Natural killer cell treated with Interleukin-12 subunit alpha and Interleukin-12 subunit beta and Interleukin-15 and Interleukin-18, amount 100 ng/mL, for 72 hours (primary cell): ENCODE measurements around the gene SREBF2. TPM values are rescaled to one million over a fixed set of nuclear protein-coding genes. Genes with fewer than 3 reads are reported as not detected.
"Not testable (repeated sequence)": the region's sequence is repeated elsewhere in the genome, so short reads cannot be mapped to it uniquely, and the experiment has no call there.

ENCODE experiments used
- ATAC-seq, 2 donors: fragments of 150-1000 bp; cut with Tn5 transposase in 1 of 2; sonication (Bioruptor Pico), chemical (Tn5 transposase) in 1 of 2; 2 replicates each; pipeline ENCODE4 v1.10.0; 2021
- DNase-seq: peaks from one replicate; pipeline ENCODE4 v3.0.0; 2022; ENCODE audit warnings: low spot score
- H3K27ac Mint-ChIP-seq, 2 donors: 1 replicate in 1 of 2; 2 replicates in 1 of 2; pipeline ENCODE4 v1.8.0; 2022; ENCODE audit warnings: mixed read lengths in 2 of 2, mild to moderate bottlenecking in 1 of 2, moderate library complexity in 1 of 2
- H3K27me3 Mint-ChIP-seq, 2 donors: 1 replicate in 1 of 2; 2 replicates in 1 of 2; pipeline ENCODE4 v1.8.0; 2022; ENCODE audit warnings: mixed read lengths in 2 of 2
- H3K36me3 Mint-ChIP-seq: one replicate; pipeline ENCODE4 v1.8.0; 2022; ENCODE audit warnings: mixed read lengths
- H3K4me1 Mint-ChIP-seq, 2 donors: 1 replicate in 1 of 2; 2 replicates in 1 of 2; pipeline ENCODE4 v1.8.0; 2022; ENCODE audit warnings: low read depth in 2 of 2, mixed read lengths in 2 of 2, mild to moderate bottlenecking in 1 of 2
- H3K4me3 Mint-ChIP-seq: one replicate; pipeline ENCODE4 v1.8.0; 2022; ENCODE audit warnings: mixed read lengths
- H3K9me3 Mint-ChIP-seq: 2 replicates; pipeline ENCODE4 v1.8.0; 2022; ENCODE audit warnings: mixed read lengths
- total RNA-seq, 2 donors: library from RNA; stranded (reverse); gene quantifications; one replicate each; pipeline ENCODE4 v1.2.3, GENCODE V29; 2022

The SREBF2 gene
- total RNA-seq, 2 donors from 2014 or later = 205 to 211 TPM

- H3K36me3 Mint-ChIP-seq = no peaks in the 10 kb centered on the region
- DNase-seq (no peak), ATAC-seq (no peak)
- peak overlapping the region; percentile 45 to 70 for H3K27ac Mint-ChIP-seq
- H3K9me3 Mint-ChIP-seq = no peaks in the 10 kb centered on the region
- H3K4me3 Mint-ChIP-seq = no peak overlapping the region
- no peaks in the 10 kb centered on the region for H3K27me3 Mint-ChIP-seq
- H3K4me1 Mint-ChIP-seq = peaks cover 33 to 46% of the 10 kb centered on the region in 2 donors
Measured at GRCh38 chr22:41826430-41827383, 6.2 kb upstream of the SREBF2 start.

- Mint-ChIP-seq H3K4me1 (peaks cover 31 to 40% of the 10 kb centered on the region in 2 donors), H3K36me3 (no peaks in the 10 kb centered on the region), H3K27me3 (no peaks in the 10 kb centered on the region), H3K27ac (peak overlapping the region; percentile 82 to 100), H3K4me3 (no peak overlapping the region), H3K9me3 (no peaks in the 10 kb centered on the region)
- DNase-seq (no peak), ATAC-seq (no peak)
Measured at GRCh38 chr22:41827671-41828070, 5.2 kb upstream of the SREBF2 start.

GRCh38 chr22:41828516-41828915 lies 4.4 kb upstream of the SREBF2 start:
- peak overlapping the region; percentile 23 for H3K4me3 Mint-ChIP-seq
- ATAC-seq (no peak), DNase-seq (no peak)
- H3K27ac Mint-ChIP-seq = peak overlapping the region; percentile 82 to 100
- H3K27me3 Mint-ChIP-seq = no peaks in the 10 kb centered on the region
- H3K9me3 Mint-ChIP-seq = no peaks in the 10 kb centered on the region
- no peaks in the 10 kb centered on the region for H3K36me3 Mint-ChIP-seq
- H3K4me1 Mint-ChIP-seq = peaks cover 27 to 37% of the 10 kb centered on the region in 2 donors

GRCh38 chr22:41830174-41830573 lies 2.7 kb upstream of the SREBF2 start:
- Mint-ChIP-seq H3K27me3 (no peaks in the 10 kb centered on the region), H3K9me3 (no peaks in the 10 kb centered on the region), H3K4me1 (peaks cover 34 to 35% of the 10 kb centered on the region in 2 donors), H3K27ac (peak overlapping the region in 1 of 2 donors; percentile 100), H3K36me3 (peaks cover 8% of the 10 kb centered on the region), H3K4me3 (no peak overlapping the region)
- DNase-seq = no peak
- ATAC-seq = no peak

GRCh38 chr22:41831383-41831782 lies 1.5 kb upstream of the SREBF2 start:
- Mint-ChIP-seq H3K4me1 (peaks cover 39 to 40% of the 10 kb centered on the region in 2 donors), H3K9me3 (no peaks in the 10 kb centered on the region), H3K27me3 (no peaks in the 10 kb centered on the region), H3K36me3 (peaks cover 14% of the 10 kb centered on the region), H3K27ac (peak overlapping the region; percentile 99 to 100), H3K4me3 (peak overlapping the region; percentile 96)
- no peak for DNase-seq
- no peak for ATAC-seq

GRCh38 chr22:41831828-41832552 lies 915 bp upstream of the SREBF2 start:
- ATAC-seq (no peak), DNase-seq (no peak)
- peak overlapping the region; percentile 96 for H3K4me3 Mint-ChIP-seq
- no peaks in the 10 kb centered on the region for H3K27me3 Mint-ChIP-seq
- H3K27ac Mint-ChIP-seq = peak overlapping the region; percentile 99 to 100
- H3K9me3 Mint-ChIP-seq = no peaks in the 10 kb centered on the region
- H3K4me1 Mint-ChIP-seq = peaks cover 43 to 46% of the 10 kb centered on the region in 2 donors
- peaks cover 20% of the 10 kb centered on the region for H3K36me3 Mint-ChIP-seq

GRCh38 chr22:41833369-41834004 lies 582 bp downstream of the SREBF2 start:
- peaks cover 43 to 47% of the 10 kb centered on the region in 2 donors for H3K4me1 Mint-ChIP-seq
- H3K9me3 Mint-ChIP-seq = no peaks in the 10 kb centered on the region
- ATAC-seq (peak; percentile 30 to 42), DNase-seq (peak; percentile 83)
- H3K27ac Mint-ChIP-seq = peak overlapping the region; percentile 82 to 96
- no peaks in the 10 kb centered on the region for H3K27me3 Mint-ChIP-seq
- H3K36me3 Mint-ChIP-seq = peaks cover 28% of the 10 kb centered on the region
- peak overlapping the region; percentile 96 for H3K4me3 Mint-ChIP-seq

GRCh38 chr22:41834005-41834944 lies 1.4 kb downstream of the SREBF2 start:
- DNase-seq (no peak), ATAC-seq (no peak)
- H3K27me3 Mint-ChIP-seq = no peaks in the 10 kb centered on the region
- H3K27ac Mint-ChIP-seq = peak overlapping the region; percentile 82 to 96
- peak overlapping the region; percentile 96 for H3K4me3 Mint-ChIP-seq
- peaks cover 33% of the 10 kb centered on the region for H3K36me3 Mint-ChIP-seq
- H3K9me3 Mint-ChIP-seq = no peaks in the 10 kb centered on the region
- peaks cover 48 to 51% of the 10 kb centered on the region in 2 donors for H3K4me1 Mint-ChIP-seq

GRCh38 chr22:41835462-41835861 lies 2.6 kb downstream of the SREBF2 start:
- Mint-ChIP-seq H3K4me1 (peaks cover 51 to 59% of the 10 kb centered on the region in 2 donors), H3K27ac (peak overlapping the region; percentile 6 to 68), H3K36me3 (peaks cover 39% of the 10 kb centered on the region)
- H3K27me3 Mint-ChIP-seq, DNase-seq, ATAC-seq, H3K9me3 Mint-ChIP-seq, H3K4me3 Mint-ChIP-seq: not testable (repeated sequence)

- Mint-ChIP-seq H3K9me3 (no peaks in the 10 kb centered on the region), H3K4me3 (no peak overlapping the region), H3K27ac (peak overlapping the region; percentile 6 to 68), H3K4me1 (peaks cover 51 to 59% of the 10 kb centered on the region in 2 donors), H3K27me3 (no peaks in the 10 kb centered on the region), H3K36me3 (peaks cover 42% of the 10 kb centered on the region)
- DNase-seq = no peak
- no peak for ATAC-seq
Measured at GRCh38 chr22:41836551-41836950, 3.6 kb downstream of the SREBF2 start.

- Mint-ChIP-seq H3K4me3 (no peak overlapping the region), H3K4me1 (peaks cover 56 to 62% of the 10 kb centered on the region in 2 donors), H3K27me3 (no peaks in the 10 kb centered on the region), H3K27ac (peak overlapping the region; percentile 33 to 39), H3K36me3 (peaks cover 43% of the 10 kb centered on the region), H3K9me3 (no peaks in the 10 kb centered on the region)
- ATAC-seq (no peak), DNase-seq (no peak)
Measured at GRCh38 chr22:41838842-41839618, 6.1 kb downstream of the SREBF2 start.

GRCh38 chr22:41840216-41840615 lies 7.3 kb downstream of the SREBF2 start:
- no peak for ATAC-seq
- peaks cover 38% of the 10 kb centered on the region for H3K36me3 Mint-ChIP-seq
- peaks cover 55 to 62% of the 10 kb centered on the region in 2 donors for H3K4me1 Mint-ChIP-seq
- DNase-seq = no peak
- peak overlapping the region; percentile 38 to 46 for H3K27ac Mint-ChIP-seq
- H3K27me3 Mint-ChIP-seq = no peaks in the 10 kb centered on the region
- H3K9me3 Mint-ChIP-seq = no peaks in the 10 kb centered on the region
- no peak overlapping the region for H3K4me3 Mint-ChIP-seq
